Hepatocyte (in vitro differentiated cells): ENCODE data around the gene GRIPAP1.
"Not testable (repeated sequence)": the region's sequence is repeated elsewhere in the genome, so short reads cannot be mapped to it uniquely, and the experiment has no call there.

Experiments
- EZH2 ChIP-seq: fragments of 200-600 bp; sonication (generic); IDR thresholded peaks from 2 replicates; pipeline ENCODE4 v1.6.1; 2016; ENCODE audit warnings: antibody characterized with exemption, mild to moderate bottlenecking, borderline replicate concordance
- EZH2phosphoT487 ChIP-seq: fragments of 200-600 bp; sonication (generic); IDR thresholded peaks from one replicate; pipeline ENCODE4 v1.6.1; 2018; ENCODE audit warnings: antibody characterized with exemption, mild to moderate bottlenecking, low read depth, moderate library complexity; ENCODE audit not compliant: unreplicated experiment, severe bottlenecking
- TF ChIP-seq, protein P1 (sequence below): fragments of 200-600 bp; sonication (generic); IDR thresholded peaks from 2 replicates; pipeline ENCODE4 v1.5.1; 2016; ENCODE audit warnings: antibody characterized with exemption, mild to moderate bottlenecking; ENCODE audit not compliant: poor library complexity

- TF ChIP-seq, protein P1, sequence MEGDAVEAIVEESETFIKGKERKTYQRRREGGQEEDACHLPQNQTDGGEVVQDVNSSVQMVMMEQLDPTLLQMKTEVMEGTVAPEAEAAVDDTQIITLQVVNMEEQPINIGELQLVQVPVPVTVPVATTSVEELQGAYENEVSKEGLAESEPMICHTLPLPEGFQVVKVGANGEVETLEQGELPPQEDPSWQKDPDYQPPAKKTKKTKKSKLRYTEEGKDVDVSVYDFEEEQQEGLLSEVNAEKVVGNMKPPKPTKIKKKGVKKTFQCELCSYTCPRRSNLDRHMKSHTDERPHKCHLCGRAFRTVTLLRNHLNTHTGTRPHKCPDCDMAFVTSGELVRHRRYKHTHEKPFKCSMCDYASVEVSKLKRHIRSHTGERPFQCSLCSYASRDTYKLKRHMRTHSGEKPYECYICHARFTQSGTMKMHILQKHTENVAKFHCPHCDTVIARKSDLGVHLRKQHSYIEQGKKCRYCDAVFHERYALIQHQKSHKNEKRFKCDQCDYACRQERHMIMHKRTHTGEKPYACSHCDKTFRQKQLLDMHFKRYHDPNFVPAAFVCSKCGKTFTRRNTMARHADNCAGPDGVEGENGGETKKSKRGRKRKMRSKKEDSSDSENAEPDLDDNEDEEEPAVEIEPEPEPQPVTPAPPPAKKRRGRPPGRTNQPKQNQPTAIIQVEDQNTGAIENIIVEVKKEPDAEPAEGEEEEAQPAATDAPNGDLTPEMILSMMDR: not testable (repeated sequence)
- TF ChIP-seq EZH2, EZH2phosphoT487: not testable (repeated sequence)
These were observed 21.7 kb downstream of the GRIPAP1 start for GRCh38 chrX:48980341-48980740.
